ENCODE data around the gene VAMP4.

Gene VAMP4

GRCh38 chr1:171741872-171742576, at the start of gene VAMP4:
Gene VAMP4 (minus strand): TSS chr1:171742065. CDS start chr1:171738414, 3,651 bp downstream.
- peak within 1 kb of the TSS; percentile 98 for H3K27ac ChIP-seq
- TF ChIP-seq CTCF (IDR thresholded peaks at IDR 0.05) (no peak), ZFX (IDR thresholded peaks at IDR 0.05; ENCODE audit: borderline replicate concordance) (no peak)

- no peak for TF ChIP-seq CTCF (IDR thresholded peaks at IDR 0.05)
- TF ChIP-seq ZFX (IDR thresholded peaks at IDR 0.05; ENCODE audit: borderline replicate concordance), result no peak
- H3K27ac ChIP-seq, result no peak overlapping the region
These were observed 48.5 kb upstream of the VAMP4 start for GRCh38 chr1:171790318-171790717.

- TF ChIP-seq CTCF (IDR thresholded peaks at IDR 0.05) (no peak), ZFX (IDR thresholded peaks at IDR 0.05; ENCODE audit: borderline replicate concordance) (no peak)
- peak overlapping the region; percentile 14; the same call in 1 of the 2 replicates for H3K27ac ChIP-seq
These were observed 46.8 kb upstream of the VAMP4 start for GRCh38 chr1:171788696-171789095.

- no peak for TF ChIP-seq ZFX (IDR thresholded peaks at IDR 0.05; ENCODE audit: borderline replicate concordance)
- no peak for TF ChIP-seq CTCF (IDR thresholded peaks at IDR 0.05)
- no peak overlapping the region for H3K27ac ChIP-seq
These were observed 46.0 kb upstream of the VAMP4 start for GRCh38 chr1:171787686-171788480.

- TF ChIP-seq ZFX (IDR thresholded peaks at IDR 0.05; ENCODE audit: borderline replicate concordance) (no peak), CTCF (IDR thresholded peaks at IDR 0.05) (no peak)
- H3K27ac ChIP-seq, result no peak overlapping the region
These were observed 44.7 kb upstream of the VAMP4 start for GRCh38 chr1:171786534-171786933.

- no peak overlapping the region for H3K27ac ChIP-seq
- TF ChIP-seq ZFX (IDR thresholded peaks at IDR 0.05; ENCODE audit: borderline replicate concordance) (no peak), CTCF (IDR thresholded peaks at IDR 0.05) (no peak)
These were observed 43.9 kb upstream of the VAMP4 start for GRCh38 chr1:171785766-171786165.

GRCh38 chr1:171784784-171785183, 42.9 kb upstream of the VAMP4 start:
- TF ChIP-seq CTCF (IDR thresholded peaks at IDR 0.05) (no peak), ZFX (IDR thresholded peaks at IDR 0.05; ENCODE audit: borderline replicate concordance) (no peak)
- H3K27ac ChIP-seq, result no peak overlapping the region
